Progenitor cell of endocrine pancreas (in vitro differentiated cells): Measurements from ENCODE around the gene MMGT1. TPM values are rescaled to one million over a fixed set of nuclear protein-coding genes. Genes with fewer than 3 reads are reported as not detected.

Experiments used
- DNase-seq: peaks from one replicate; pipeline ENCODE4 v3.0.0; 2021; ENCODE audit warnings: low spot score; ENCODE audit not compliant: unreplicated experiment
- H3K27ac Mint-ChIP-seq: 2 replicates; pipeline ENCODE4 v1.8.0; 2021; ENCODE audit warnings: mild to moderate bottlenecking, moderate library complexity, mixed read lengths
- H3K27me3 Mint-ChIP-seq: 2 replicates; pipeline ENCODE4 v1.8.0; 2021; ENCODE audit warnings: mixed read lengths
- H3K36me3 Mint-ChIP-seq: 2 replicates; pipeline ENCODE4 v1.8.0; 2022; ENCODE audit warnings: mixed read lengths; ENCODE audit not compliant: insufficient read depth
- H3K4me1 Mint-ChIP-seq: 2 replicates; pipeline ENCODE4 v1.8.0; 2021; ENCODE audit warnings: low read depth, mixed read lengths
- H3K4me3 Mint-ChIP-seq: 2 replicates; pipeline ENCODE4 v1.8.0; 2021; ENCODE audit warnings: low read depth, mild to moderate bottlenecking, moderate library complexity, mixed read lengths
- H3K9me3 Mint-ChIP-seq: 2 replicates; pipeline ENCODE4 v1.8.0; 2021; ENCODE audit warnings: low read depth, mixed read lengths
- CTCF ChIP-seq: fragments of 200-600 bp; sonication (generic); IDR thresholded peaks from one replicate; pipeline ENCODE4 v1.5.0; 2021; ENCODE audit warnings: antibody characterized with exemption, mild to moderate bottlenecking; ENCODE audit not compliant: unreplicated experiment
- long read RNA-seq: library from polyadenylated mRNA; unstranded; transcript quantifications from one replicate; pipeline ENCODE4 v2.0.0, GENCODE V29; 2020
- total RNA-seq: library from RNA; stranded (reverse); gene quantifications from 2 replicates; pipeline ENCODE4 v1.2.1, GENCODE V29; 2021

The MMGT1 gene
- total RNA-seq, result 17.6 and 17.7 TPM in 2 replicates
- long read RNA-seq, transcript MMGT1-201 (4 exons, 3,738 nt), result major isoform, 11 of 17 reads
- long read RNA-seq, partial matches to known transcripts, result 0 of 17 reads
- long read RNA-seq, other reads (novel, unspliced or antisense), result 6 of 17 reads

GRCh38 chrX:135973548-135974278, at the start of gene MMGT1:
Gene MMGT1, minus strand, starts transcription at chrX:135973988. Its CDS starts 313 bp downstream, at chrX:135973675.
- Mint-ChIP-seq H3K36me3 (no peaks in the 10 kb centered on the region), H3K4me3 (peak within 1 kb of the TSS; percentile 98), H3K4me1 (peaks cover 9% of the 10 kb centered on the region), H3K27ac (peak within 1 kb of the TSS; percentile 99), H3K27me3 (no peaks in the 10 kb centered on the region), H3K9me3 (peaks cover 5% of the 10 kb centered on the region)
- no peak for TF ChIP-seq CTCF
- peak; percentile 51 for DNase-seq

GRCh38 chrX:136021903-136022302, 48.1 kb upstream of the MMGT1 start:
- no peak for DNase-seq
- Mint-ChIP-seq H3K4me3 (no peak overlapping the region), H3K4me1 (no peaks in the 10 kb centered on the region), H3K27me3 (no peaks in the 10 kb centered on the region), H3K9me3 (peaks cover 12% of the 10 kb centered on the region), H3K27ac (no peak overlapping the region), H3K36me3 (peaks cover 14% of the 10 kb centered on the region)
- no peak for TF ChIP-seq CTCF

- Mint-ChIP-seq H3K4me3 (no peak overlapping the region), H3K27ac (no peak overlapping the region), H3K4me1 (no peaks in the 10 kb centered on the region), H3K27me3 (no peaks in the 10 kb centered on the region), H3K36me3 (peaks cover 14% of the 10 kb centered on the region), H3K9me3 (peaks cover 12% of the 10 kb centered on the region)
- DNase-seq, result no peak
- TF ChIP-seq CTCF, result no peak
These were observed 47.4 kb upstream of the MMGT1 start for GRCh38 chrX:136021160-136021559.

- TF ChIP-seq CTCF, result no peak
- Mint-ChIP-seq H3K4me1 (no peaks in the 10 kb centered on the region), H3K4me3 (no peak overlapping the region), H3K27ac (no peak overlapping the region), H3K27me3 (no peaks in the 10 kb centered on the region), H3K36me3 (peaks cover 15% of the 10 kb centered on the region), H3K9me3 (peaks cover 15% of the 10 kb centered on the region)
- no peak for DNase-seq
These were observed 45.4 kb upstream of the MMGT1 start for GRCh38 chrX:136019226-136019625.

- peaks cover 14% of the 10 kb centered on the region for H3K36me3 Mint-ChIP-seq
These were observed 43.1 kb upstream of the MMGT1 start for GRCh38 chrX:136016881-136017280.

More at GRCh38 chrX:136016881-136017280, 43.1 kb upstream of the MMGT1 start:
- no peaks in the 10 kb centered on the region for H3K4me1 Mint-ChIP-seq
- no peak for TF ChIP-seq CTCF
- no peak for DNase-seq
- peaks cover 15% of the 10 kb centered on the region for H3K9me3 Mint-ChIP-seq
- H3K27ac Mint-ChIP-seq, result no peak overlapping the region
- no peaks in the 10 kb centered on the region for H3K27me3 Mint-ChIP-seq
- no peak overlapping the region for H3K4me3 Mint-ChIP-seq
